Measurements from ENCODE around the gene SLC6A8. TPM values are rescaled to one million over a fixed set of nuclear protein-coding genes. Genes with fewer than 3 reads are reported as not detected.

Gene SLC6A8
- total RNA-seq, 4 donors from 2014 or later, result 13.5 to 32.4 (median 26.3) TPM

DNA sequence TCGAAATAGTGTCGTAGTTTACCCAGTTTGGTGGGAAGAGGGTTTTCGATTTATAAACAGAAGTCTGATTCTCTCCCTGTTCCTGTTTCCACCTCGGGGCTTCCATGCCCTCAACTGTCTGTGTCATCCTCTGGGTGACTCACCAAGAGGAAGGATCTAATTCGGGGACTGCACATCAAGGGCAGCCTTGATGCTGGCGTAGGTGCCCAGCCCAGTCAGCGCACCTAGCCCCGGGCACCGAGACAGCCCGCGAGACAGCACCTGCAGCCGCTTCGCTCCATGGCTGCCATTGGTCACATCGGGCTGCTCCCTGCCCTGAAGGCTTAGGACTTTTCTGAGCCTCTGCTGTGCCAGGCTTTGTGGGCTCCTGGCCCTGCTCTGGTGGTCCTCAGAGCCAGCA is 44.7 kb downstream of the SLC6A8 start:
- no peak for DNase-seq (ENCODE audit: low spot score)
- TF ChIP-seq, protein P1, sequence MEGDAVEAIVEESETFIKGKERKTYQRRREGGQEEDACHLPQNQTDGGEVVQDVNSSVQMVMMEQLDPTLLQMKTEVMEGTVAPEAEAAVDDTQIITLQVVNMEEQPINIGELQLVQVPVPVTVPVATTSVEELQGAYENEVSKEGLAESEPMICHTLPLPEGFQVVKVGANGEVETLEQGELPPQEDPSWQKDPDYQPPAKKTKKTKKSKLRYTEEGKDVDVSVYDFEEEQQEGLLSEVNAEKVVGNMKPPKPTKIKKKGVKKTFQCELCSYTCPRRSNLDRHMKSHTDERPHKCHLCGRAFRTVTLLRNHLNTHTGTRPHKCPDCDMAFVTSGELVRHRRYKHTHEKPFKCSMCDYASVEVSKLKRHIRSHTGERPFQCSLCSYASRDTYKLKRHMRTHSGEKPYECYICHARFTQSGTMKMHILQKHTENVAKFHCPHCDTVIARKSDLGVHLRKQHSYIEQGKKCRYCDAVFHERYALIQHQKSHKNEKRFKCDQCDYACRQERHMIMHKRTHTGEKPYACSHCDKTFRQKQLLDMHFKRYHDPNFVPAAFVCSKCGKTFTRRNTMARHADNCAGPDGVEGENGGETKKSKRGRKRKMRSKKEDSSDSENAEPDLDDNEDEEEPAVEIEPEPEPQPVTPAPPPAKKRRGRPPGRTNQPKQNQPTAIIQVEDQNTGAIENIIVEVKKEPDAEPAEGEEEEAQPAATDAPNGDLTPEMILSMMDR (IDR thresholded peaks at IDR 0.05), result no peak
- no peak for ATAC-seq (ENCODE audit: low FRiP score)

DNA sequence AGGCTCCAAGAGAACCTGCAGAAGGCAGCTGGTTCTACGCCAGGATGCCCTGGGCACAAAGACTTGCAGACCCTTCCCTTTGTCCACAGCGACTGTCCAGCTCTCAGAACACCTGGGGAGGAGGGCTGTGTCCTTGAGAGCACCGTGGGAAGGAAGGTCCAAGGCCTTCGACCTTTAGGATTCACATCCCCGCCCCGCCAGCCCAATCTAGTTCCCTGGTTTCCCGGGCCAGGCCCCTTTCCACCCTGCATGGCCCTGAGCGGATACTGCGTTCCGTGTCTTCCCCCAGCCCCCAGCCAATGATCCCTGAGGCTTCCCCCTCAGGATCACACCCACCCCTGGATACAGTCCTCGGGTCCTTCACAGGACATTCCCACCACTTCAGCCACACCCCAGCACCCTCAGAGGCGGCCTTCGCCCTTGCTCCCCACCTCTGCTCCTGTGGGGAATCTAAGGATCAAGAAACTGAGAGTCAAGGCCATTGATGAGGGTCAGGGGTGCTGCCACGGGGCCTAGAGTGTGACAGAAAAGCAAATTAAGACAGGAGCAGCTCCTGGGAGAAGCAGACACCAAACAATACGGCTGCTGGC is 46.0 kb downstream of the SLC6A8 start:
- DNase-seq (ENCODE audit: low spot score), result no peak
- ATAC-seq (ENCODE audit: low FRiP score), result no peak
- TF ChIP-seq, protein P1 (IDR thresholded peaks at IDR 0.05), result no peak

DNA sequence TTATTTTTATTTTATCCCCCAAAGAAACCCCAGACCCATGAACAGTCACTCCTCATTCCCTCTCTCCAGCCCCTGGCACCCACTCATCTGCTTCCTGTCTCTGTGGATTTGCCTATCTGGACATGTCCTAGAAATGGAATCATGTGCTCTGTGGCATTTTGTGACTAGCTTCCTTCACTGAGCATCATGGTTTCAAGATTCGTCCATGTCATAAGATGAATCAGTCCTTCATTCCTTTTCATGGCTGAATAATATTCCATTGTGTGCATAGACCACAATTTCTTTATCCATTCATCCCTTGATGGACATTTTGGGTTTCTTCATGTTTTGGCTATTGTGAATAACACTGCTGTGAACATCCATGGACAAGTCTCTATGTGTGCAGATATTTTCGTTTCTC is 47.1 kb downstream of the SLC6A8 start:
- TF ChIP-seq, protein P1 (IDR thresholded peaks at IDR 0.05), result no peak
- DNase-seq (ENCODE audit: low spot score) (no peak), ATAC-seq (ENCODE audit: low FRiP score) (no peak)

DNA sequence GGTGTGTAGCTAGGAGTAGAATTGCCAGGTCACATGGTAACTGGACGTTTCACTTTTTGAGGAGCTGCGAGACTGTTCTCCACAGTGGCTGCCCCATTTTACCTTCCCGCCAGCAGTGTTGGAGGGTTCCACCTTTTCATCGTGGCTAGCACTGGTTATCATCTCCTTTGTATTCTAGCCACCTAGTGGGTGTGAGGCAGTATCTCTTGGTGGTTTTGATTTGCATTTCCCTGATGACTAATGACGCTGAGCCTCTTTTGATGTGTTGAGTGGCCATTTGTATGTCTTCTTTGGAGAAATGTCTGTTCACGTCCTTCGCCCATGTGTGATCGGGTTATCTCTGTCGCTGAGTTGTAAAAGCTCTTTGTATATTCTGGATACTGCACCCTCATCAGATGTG is 47.5 kb downstream of the SLC6A8 start:
- DNase-seq (ENCODE audit: low spot score) (no peak), ATAC-seq (ENCODE audit: low FRiP score) (no peak)
- TF ChIP-seq, protein P1 (IDR thresholded peaks at IDR 0.05), result no peak

DNA sequence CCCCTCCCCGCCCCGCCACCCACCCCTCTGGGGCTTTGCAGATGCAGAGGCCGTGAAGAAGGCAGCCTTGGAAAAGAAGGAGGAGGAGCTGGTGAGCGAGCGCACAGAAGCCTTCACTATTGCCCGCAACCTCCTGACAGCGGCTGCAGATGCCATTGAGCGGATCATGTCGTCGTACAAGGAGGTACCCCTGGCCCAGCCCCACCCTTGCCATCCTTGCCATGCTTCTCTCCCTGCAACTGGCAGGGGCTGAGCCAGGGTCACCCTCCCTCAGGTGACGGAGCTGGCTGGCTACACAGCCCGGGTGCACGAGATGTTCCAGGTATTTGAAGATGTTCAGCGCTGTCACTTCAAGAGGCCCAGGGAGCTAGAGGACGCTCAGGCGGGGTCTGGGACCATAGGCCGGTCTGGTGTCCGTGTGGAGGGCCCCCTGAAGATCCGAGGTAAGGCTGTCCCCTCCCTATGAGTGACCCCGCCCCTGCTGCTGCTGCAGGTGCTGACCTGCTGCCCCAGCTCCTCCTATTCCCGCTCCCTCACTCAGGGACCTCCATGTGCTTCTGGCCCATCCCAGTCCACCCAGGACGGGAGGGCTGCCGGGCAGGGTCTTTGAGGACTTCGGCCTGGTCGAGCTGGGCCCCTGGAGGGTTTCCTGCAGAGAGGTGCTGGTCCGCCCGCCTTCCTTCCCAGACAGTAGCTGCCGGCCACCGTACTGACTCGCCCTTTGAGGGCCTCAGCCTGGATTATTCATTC is 48.5 kb downstream of the SLC6A8 start:
- ATAC-seq (ENCODE audit: low FRiP score) (no peak), DNase-seq (ENCODE audit: low spot score) (no peak)
- TF ChIP-seq, protein P1 (IDR thresholded peaks at IDR 0.05), result no peak

DNA sequence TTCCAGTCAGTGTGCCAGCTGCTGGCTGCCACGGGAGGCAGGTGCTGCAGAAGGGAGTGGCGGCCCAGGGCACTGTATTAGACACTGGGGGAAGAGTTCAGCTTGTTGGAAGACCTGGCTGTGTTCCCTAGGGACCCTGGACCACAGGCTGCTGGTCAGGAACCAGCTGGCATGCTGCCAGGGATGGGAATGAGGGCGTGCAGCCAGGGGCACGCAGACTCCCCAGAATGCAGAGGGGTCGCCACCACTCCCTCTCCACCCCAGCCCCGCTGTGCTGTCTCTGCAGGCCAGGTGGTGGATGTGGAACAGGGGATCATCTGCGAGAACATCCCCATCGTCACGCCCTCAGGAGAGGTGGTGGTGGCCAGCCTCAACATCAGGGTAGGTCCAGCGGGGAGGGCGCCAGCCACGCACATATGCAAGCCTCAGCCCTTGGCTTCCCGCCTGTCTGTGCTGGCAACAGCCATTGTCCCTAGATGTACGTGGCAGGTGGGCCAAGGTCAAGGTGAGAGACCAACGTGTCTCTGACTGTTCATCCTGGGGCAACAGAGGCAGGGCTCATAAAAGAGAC is 49.2 kb downstream of the SLC6A8 start:
- DNase-seq (ENCODE audit: low spot score), result no peak
- no peak for ATAC-seq (ENCODE audit: low FRiP score)
- TF ChIP-seq, protein P1 (IDR thresholded peaks at IDR 0.05), result no peak
